Forelimb muscle (tissue), 1 donor: ENCODE data around the gene SMARCD3. TPM values are rescaled to one million over a fixed set of nuclear protein-coding genes. Genes with fewer than 3 reads are reported as not detected.

Experiments
- DNase-seq: peaks from one replicate; pipeline ENCODE4 v3.0.0-alpha.2; 2013; ENCODE audit warnings: low read depth
- polyA plus RNA-seq: library from polyadenylated mRNA; unstranded; fragments of 120-200 nt; gene quantifications from one replicate; pipeline ENCODE4 v1.2.1, GENCODE V29; 2013; ENCODE audit not compliant: insufficient read length

The SMARCD3 gene
- polyA plus RNA-seq, 1 donor, result 169 TPM

DNA sequence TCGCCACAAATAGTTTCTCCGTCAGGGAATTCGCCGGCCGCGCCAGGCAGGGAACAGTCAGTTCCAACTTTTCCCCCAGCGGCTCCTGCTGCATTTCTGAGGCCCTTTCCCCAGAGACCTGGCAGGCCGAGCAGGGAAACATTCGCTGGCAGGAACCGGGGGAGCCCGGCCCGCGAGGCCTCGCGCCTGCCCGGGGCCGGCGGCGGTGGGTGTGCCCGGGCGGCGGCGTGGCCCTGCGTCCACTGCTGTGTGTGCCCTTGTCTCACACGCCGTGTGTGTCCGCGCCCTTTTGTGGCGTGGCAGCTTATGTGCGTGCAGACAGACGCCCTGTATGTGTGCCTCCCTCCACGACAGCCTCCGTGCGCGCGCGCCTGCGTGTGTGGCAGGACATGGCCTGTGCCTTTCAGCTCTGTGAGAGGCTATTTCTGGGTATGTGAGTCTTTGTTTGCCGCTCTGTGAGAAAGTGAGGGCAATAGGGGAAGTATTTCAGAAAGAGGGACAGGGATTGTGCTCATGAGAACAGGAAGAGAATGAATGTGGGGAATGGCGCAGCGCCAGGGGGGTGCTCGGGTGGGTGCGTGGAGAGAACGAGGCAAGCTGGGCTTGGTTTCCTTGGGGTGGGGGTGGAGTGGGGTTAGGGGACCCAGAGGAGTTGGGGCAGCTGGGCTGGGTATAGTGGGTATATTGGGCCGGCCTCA is 689 bp upstream of the SMARCD3 start:
- DNase-seq, result no peak

DNA sequence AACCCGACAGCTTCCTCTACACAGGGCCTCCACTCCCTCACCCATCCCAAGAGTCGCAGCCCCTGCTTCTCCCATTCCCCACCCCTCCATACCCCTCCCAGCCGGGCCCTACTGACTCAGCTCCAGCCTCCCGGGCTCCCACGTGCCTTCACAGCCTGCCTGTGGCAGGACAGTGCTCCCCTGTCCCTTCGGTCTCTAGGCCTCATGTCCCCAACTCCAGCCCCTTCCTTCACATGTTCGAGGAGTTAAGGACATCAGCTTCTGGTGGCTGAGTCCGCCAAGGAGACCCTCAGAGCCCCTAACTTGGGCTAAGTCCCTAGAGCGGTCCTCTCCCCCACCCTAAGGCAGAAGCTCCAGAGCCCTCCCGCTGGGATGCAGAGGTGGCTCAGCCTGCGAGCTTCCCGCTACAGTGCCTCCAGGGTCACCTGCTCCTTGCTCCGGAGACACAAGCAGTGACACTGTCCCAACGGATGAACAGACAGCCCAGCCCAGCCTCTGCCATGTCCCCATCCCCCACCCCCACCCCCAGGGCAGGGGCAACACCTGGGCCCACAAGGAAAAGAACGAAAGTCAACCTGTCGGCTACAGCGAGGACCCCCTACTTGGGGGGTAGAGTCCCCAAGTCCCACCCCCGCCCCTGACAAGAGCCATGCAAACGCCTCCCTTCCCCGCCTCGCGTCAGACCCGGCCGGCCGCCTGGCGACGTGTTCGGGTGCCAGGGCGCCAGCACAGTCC is 716 bp downstream of the SMARCD3 start:
- DNase-seq, result no peak

DNA sequence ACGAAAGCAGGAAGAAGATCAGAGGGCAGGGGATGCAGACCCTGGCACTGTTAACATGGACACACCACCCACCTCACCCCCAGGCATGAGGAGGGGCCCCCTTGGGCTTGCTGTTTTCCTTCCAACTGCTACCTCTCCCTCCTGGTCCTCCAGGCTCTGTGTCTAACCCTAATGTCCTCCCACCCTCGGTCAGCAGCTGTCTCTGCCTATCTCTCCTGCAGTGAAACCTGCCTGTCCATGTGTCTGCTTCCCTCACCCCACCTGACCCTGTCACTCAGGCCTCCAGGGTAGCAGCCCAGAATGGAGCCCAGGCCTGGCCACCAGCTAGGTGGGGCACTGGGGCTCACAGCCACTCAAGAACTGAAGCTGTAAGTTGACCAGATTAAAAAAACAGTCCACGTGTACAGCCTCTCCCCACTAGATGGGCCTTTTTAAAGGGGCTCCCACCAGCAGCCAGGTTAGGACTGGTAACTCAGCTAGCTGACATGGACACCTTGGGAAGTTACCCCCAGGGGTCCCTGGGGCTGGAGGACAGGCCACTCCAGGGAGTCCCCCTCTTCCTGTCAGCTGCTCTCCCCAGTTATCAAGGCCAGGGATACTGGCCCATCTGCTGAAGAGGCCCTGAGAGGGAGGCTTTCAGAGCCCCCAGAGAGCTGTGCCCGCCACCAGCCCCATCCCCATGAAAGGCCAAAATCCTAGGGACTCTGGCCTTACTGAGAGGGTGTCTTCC is 1.5 kb downstream of the SMARCD3 start:
- no peak for DNase-seq

DNA sequence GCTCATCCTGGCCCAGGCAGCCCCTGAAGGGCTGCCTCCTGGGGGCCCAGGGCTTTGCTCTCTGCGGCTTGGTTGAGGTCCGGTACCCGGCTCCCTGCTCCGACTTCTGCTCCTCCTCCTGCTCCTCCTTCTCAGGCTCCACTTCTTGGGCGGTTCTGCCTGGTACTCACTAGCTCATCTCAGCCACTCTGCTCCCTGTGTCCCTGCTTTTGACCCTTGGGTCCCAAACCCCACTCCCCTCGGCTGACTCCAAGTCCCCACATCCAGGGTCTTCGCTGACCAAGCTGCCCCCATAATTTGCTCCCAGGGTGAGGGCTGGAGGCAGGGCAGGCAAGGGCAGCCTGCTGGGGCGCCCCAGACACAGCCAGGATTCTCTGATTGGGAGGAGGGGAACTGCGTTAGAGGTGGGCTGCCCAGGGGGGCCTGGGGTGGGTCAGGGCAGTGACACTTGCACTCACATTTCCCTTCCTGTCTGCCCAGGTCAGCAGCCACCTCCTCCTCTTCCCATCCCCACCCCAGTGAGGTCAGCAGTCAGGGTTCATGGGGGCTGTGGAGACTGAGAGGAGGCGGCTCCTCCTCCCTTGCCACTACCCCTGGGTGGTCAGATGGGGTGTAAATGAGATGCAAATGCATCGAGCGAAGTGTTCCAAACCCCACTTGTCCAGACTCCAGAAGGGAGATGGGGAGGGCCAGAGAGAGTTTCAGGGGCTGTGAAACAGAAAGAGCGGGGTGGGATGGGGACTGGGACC is 2.2 kb downstream of the SMARCD3 start:
- DNase-seq, result no peak

DNA sequence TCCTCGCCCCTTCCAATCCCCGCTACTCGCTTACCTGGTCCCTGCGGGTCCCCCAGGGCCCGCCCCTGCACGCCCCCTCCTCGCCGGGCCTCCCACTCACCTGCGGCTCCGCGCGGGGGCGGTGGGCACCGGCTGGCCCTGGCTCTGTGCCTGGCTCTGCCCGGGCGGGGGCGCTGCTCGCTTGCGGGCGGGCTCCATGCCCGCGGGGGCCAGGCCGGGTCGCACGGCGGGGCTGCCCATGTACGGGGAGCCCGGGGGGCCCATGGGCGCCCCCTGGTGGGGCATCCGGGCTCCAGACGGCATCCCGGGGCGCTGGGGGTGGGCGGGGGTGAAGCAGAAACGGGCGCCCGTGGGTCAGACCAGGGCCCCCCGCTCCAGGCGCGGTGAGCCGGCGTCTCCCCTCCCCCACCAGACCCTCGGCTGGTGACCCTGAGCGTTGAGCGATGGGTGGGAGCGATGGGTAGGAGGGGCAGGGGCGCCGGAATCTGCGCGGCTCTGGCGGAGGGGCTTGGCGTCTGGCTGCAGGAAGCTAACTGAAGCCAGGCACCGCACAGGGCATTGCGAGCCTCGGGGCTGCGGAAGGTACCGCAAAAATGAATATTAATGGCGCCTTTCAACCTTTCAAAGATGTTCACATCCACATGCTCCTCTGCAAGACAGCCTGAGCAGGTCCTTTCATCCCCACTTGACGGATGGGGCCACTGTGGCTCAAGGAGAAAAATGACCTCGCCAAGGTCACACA is 3.0 kb downstream of the SMARCD3 start:
- DNase-seq, result no peak

DNA sequence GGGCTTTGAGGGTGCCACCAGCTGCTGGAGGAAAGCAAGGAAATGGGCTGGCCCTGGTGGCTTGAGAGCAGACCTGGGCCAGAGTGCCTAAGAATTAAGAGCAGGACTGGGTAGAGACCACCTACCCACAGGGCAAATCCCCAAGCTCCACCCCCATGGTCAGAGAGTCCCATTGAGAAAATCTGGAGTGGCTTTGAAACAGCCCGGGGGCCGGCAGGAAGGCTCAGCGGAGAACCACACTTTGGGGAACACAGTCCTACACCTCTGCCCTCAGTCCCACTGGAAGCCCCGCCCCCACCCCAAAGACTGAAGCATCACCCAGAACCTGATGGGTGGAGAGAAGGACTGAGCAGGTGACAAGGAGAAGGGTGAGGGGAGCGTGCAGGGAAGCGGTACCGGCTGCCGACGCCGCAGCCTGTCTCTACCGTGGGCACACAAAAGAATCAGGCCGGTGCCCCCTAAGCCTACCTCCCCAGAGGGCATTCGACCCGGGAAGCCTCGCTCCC is 3.6 kb downstream of the SMARCD3 start:
- DNase-seq, result no peak

DNA sequence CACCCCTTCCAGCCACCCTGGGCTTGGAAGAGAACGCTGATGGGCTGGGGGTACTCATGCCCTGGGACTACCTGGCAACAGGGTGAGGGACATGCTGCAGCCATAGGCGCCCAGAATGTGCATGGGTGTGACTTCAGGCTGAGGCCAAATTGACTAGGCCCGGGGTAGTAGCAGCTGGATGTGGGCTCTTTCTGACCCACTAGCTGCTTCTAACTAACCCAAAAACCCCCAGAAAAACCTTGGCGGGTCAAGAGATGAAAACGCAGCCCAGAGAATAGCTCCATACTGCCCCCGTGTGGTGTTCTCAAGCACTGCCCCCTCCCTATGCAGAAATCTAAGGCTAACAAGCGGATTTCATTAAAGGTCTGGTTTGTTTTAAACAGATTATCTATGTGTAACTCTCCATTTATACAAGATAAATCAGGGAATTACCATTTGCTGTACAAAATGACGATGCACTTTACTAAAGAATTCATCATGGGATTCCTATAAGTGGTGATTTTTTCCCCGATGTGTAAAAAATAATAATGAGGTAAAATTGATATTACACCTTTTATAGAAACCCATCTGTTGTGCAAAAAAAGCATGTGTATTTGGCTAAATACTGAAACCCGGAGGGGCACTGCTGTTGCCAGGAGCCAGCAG is 4.2 kb downstream of the SMARCD3 start:
- DNase-seq, result no peak

DNA sequence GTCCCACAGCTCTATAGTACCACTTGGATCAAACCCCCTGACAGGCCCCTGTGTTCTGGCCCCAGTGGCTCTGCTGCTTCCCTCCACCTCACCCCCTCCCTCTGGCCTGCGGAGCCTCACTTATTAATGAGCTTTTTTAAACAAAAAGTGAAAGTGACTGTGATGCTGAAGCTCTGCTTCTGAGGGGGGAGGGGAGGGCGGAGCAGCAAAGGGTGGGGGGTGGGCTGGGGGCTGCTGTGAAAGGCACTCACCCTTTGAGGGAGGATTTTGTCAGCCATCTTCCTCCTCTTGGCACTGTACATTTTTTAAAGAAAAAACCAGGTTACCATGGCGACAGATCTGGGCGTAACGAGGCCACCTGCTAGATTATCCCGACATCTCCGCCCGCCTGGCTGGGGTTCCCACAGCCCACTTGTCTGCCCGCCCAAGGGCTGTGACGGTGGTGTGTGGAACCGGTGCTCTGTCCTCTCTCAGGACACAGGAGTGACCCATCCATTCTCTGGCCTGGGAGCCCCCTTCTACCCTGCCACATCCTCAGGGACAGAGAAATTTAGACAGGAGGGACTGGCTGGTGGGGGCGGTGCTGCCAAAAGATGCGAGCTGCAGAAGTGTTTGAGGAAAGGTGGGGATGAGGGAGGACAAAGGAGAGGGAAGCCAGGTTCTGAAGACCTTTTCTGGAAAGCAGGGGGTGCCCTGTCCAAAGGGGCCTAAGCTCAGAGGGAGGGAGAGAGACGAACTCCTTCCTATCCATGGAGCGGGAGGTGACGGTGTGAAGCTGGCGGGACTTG is 4.9 kb downstream of the SMARCD3 start:
- no peak for DNase-seq

DNA sequence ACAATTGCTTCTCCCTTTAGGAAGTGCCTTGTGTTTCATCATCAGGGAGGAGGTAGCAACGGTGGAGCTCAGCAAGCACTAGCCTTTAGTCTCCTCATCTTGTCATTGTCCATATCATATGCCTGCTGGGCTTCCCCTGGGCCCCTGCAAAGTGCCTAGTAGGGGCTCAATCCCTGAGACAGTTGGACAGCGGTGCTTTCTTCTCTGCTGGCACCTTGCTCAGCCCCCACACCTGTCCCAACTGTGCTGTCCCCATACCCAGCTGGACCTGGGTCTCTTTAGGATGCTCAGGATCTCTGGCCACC is 5.5 kb downstream of the SMARCD3 start:
- DNase-seq, result no peak

DNA sequence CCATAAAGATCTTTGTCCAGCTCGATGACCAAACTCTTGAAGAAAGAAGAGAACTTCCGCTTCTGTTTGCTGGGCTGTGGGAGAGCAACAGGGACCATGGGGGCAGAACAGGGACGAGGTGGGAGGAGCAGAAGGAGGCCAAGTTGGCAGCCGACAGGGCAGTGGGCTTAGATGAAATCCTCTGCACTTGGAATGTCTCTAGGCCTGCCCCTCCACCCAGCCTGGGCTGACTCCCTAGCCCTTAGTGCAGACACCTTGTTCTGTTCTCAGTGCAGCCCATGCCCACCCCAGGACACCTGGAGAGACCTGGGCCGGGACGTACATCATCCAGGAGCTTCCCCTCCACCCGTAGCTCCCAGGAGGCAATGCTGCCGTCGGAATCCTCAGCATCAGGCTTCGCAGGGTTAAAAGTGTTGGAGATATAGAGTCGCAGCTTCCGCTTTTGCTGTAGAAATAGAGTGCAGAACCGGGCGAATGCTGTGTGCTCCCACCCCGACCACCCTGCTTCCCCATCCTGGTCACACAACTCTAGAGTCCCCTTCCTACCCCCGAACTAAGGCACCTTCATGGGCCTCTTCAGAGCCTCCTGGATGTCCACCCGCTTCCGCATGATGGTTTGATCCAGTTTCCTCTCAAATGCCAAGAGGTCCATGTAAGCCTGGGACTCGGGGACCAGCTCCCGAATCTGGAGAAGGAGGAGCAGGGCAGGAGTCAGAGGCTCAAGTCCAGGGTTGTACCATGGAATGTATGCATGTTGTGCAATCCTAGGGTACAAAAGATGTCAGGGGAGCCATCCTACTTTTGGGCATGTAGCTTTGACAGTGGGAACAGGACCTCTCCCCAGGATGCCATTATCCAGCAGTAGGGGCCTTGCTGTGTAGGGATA is 6.1 kb downstream of the SMARCD3 start:
- DNase-seq, result no peak

DNA sequence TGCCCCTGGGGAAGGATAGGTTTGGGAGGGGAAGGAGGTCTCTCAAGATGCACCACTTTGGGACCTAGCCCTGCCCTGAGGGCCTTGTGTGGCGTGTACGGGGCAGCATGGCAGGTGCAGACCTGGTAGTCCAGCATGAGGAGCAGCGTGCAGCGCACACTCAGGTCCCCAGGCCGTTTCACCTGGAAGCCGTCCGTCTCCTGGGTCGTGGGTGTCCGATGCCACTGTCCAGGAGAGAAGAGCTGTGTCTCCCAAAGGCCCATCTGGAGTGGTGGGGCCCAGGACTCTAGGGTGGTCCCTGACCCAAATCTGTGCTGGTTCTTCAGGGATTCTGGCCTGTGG is 6.8 kb downstream of the SMARCD3 start:
- no peak for DNase-seq

DNA sequence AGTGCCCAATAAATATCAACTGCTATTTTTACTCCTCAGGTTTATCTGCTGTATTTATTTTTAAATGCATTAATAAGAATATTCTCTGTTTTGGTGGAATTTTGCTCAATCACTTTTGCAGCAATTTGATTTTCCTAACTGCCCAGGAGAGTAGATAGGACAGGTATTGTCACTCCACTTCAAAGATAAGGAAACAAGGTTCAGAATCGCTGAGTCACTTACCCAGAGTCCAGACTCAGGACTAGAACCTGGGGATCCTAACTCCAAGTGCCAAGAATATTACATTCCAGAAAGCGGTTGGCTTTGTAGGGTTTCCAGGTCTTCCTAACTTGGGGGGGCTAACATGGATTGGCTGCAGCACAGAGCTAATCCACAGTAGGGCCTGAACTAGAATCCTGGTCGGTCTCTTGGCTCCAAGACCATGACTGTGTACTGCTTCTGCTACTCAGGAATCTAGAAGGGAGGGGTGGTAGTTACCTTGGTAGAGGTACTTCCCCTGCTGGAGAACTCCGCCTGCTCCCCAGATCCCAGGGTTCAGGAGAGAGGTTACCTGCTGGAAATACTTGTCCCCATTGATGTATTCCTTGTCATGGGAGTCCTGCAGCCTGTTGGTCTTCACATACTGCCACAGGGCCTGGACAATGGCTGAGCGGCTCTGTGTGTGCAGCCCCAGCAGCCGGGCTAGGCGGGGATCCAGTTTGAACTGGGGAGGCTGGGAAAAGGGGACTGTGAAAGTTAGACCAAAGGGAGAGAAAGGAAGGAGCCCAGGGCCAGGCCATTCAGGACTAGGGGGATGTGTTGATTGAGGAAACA is 7.3 kb downstream of the SMARCD3 start:
- DNase-seq, result no peak

DNA sequence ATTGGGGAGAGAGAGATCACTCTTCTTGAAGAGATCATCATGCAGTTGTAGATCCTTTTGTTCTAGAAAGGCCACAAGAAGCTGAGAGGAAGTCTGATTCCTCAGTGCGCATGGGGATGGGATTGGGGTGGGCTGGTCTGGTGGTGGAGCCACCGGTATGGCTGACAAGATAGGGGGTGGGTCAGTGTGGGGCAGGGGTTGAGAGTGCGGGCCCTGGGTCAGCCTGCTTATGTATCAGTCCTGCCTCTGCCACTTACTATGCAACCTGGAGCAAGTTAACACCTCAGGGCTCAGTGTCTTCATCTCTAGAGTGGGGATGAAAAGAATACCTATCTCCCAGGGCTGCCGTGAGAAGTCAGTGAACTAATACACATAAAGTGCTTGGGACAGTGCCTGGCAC is 8.0 kb downstream of the SMARCD3 start:
- DNase-seq, result no peak

DNA sequence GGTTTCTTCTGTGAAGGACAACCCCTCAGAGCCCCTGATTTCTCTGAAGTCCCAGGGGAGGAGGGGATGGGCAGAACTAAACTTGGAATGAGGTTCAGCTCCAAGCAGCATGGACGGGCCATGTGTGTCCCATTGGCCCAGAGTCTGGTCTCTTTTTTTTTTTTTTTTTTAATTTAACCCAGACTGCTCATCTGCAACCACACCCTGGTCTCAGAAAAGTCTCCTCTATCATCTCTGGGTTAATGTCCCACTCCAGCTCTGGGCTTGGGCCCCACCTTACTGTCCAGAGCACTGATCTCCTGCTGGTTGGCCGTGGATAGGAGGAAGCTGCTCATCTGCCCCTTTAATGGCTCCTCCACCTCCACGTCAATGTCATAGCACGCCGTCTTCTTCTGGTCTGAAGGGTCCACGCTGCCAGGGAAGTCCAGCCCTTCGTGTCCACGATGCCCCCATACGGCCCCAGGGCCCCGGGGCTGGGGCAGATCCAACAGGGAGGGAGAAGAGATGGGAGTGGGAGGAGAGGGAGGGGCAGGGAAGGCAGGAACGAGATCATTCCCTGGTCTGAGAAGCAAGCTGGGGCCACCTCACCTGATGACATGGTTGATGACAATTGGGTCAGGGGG is 8.5 kb downstream of the SMARCD3 start:
- DNase-seq, result no peak

DNA sequence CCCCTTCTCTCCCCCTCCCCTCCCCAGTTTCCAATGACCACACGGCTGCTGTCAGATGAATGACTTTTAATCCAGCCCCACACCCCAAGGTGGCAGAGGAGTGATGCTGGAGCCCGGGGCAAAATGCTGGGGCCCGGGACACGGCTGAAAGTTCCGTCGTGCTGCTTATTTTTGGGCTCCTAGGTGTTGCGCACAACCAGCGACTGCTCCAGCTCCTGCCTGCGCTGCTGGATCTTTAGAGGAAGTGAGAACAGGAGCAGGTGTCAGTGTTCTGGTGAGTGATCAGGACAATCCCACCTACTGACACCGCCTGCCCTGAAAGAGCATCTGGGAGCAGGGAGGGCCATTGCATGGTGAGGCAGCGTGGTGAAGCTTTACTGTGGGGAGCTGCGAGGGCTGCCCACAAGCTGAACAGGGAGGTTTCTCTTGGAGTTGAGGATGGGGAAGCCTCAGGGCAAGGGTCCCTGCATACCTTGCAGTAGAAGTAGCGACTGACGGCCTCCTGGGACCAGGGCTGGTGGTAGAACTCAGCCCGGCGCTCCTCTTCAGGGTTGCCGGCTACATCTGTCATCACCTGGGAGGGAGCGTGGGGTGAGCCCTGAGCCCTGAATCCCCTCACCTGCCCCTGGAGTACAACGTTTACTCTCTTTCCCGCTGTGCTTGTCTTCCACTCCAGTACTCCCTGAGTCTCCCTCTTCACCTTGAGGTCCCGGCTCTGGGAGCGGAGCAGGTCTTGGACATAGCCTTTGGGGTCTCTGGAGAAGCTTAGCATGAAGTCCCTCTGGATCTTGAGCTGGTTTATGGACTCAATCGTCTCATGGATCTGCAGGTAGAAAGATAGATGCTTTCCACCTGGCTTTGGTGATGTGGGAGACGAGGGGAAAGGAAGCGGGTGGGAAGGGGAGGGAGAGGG is 9.3 kb downstream of the SMARCD3 start:
- no peak for DNase-seq

DNA sequence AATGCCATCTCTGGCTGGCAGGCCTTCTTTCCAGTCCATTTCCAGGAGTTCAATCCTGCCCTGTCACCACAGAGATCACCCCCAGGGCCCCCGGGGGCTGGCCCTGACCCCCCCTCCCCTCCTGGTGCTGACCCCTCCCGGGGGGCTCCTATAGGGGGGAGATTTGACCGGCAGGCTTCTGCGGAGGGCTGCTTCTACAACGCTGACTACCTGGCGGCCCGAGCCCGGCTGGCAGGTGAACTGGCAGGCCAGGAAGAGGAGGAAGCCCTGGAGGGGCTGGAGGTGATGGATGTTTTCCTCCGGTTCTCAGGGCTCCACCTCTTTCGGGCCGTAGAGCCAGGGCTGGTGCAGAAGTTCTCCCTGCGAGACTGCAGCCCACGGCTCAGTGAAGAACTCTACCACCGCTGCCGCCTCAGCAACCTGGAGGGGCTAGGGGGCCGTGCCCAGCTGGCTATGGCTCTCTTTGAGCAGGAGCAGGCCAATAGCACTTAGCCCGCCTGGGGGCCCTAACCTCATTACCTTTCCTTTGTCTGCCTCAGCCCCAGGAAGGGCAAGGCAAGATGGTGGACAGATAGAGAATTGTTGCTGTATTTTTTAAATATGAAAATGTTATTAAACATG is 10.2 kb downstream of the SMARCD3 start:
- DNase-seq, result no peak
